K562 (cell line): ENCODE measurements around the gene CFDP1. TPM values are rescaled to one million over a fixed set of nuclear protein-coding genes. Genes with fewer than 3 reads are reported as not detected.

Experiments
- ATAC-seq: fragments of 200-7000 bp; cut with Tn5 transposase; 3 replicates; pipeline ENCODE4 v1.9.1; 2020; ENCODE audit warnings: moderate library complexity
- BruUV-seq: library from RNA; stranded (reverse); fragments of 400-500 nt; replicated peaks from 2 replicates; lab custom pipeline; 2021; lab: Mats Ljungman, UMichigan
- CTCF ChIA-PET: fragments of 300-600 bp; formaldehyde crosslinking; extraction: SDS; loops from one replicate; lab custom pipeline; 2021; ENCODE audit warnings: low intra/inter-chr PET ratio; lab: Yijun Ruan, JAX
- POLR2A ChIA-PET: fragments of 300-600, 350-650 bp; sonication (Branson Sonifier 250); formaldehyde crosslinking; extraction: SDS; loops from one replicate; lab custom pipeline; 2021; ENCODE audit warnings: antibody characterized with exemption, inconsistent platforms; lab: Yijun Ruan, JAX
- DNase-seq, 4 experiments: peaks; one replicate each; pipeline versions ENCODE4 v3.0.0 to v3.0.0-alpha.2; 2011 to 2018; ENCODE audit warnings: low spot score in 3 of 4, mixed read lengths in 3 of 4; ENCODE audit errors: extremely low read depth in 1 of 4
- FAIRE-seq: peaks from 2 replicates; lab custom pipeline; 2011; peaks lifted over from hg19 to GRCh38; lab: Jason Lieb, UNC
- H2AFZ ChIP-seq: 2 replicates; pipeline ENCODE4 v1.6.0; 2011; ENCODE audit warnings: low read depth, low read length, control low read depth, inconsistent platforms
- H3K27ac ChIP-seq: fragments of 200-600 bp; 3 replicates; pipeline ENCODE4 v1.8.0; 2011; ENCODE audit warnings: low read depth, mild to moderate bottlenecking, control low read depth, inconsistent platforms, low read length, moderate library complexity, mixed read lengths; ENCODE audit errors: extremely low read depth
- H3K27me3 ChIP-seq, 2 experiments: fragments of 300-600 bp in 1 of 2; 2 replicates in 1 of 2; 3 replicates in 1 of 2; pipeline versions ENCODE4 v1.6.0 to v1.8.0; 2011; ENCODE audit warnings: inconsistent platforms in 2 of 2, low read length in 2 of 2, mild to moderate bottlenecking in 1 of 2, mixed read lengths in 1 of 2, moderate library complexity in 1 of 2; ENCODE audit not compliant: control insufficient read depth in 2 of 2, insufficient read depth in 2 of 2
- H3K36me3 ChIP-seq: fragments of 300-600 bp; 3 replicates; pipeline ENCODE4 v1.8.0; 2011; ENCODE audit warnings: mild to moderate bottlenecking, low read length, inconsistent platforms; ENCODE audit not compliant: control insufficient read depth, insufficient read depth
- H3K4me1 ChIP-seq, 2 experiments: fragments of 200-600 bp in 1 of 2; replicated peaks in 1 of 2; 2 replicates in 1 of 2; 3 replicates in 1 of 2; pipeline versions ENCODE4 v1.5.1 to v1.8.0; 2011; ENCODE audit warnings: inconsistent platforms in 2 of 2, low read length in 2 of 2, mild to moderate bottlenecking in 1 of 2, mixed read lengths in 1 of 2, moderate library complexity in 1 of 2; ENCODE audit not compliant: control insufficient read depth in 2 of 2, insufficient read depth in 2 of 2
- H3K4me2 ChIP-seq: 2 replicates; pipeline ENCODE4 v1.6.1; 2011; ENCODE audit warnings: low read length, control low read depth, inconsistent platforms, mixed read lengths; ENCODE audit not compliant: insufficient read depth
- H3K4me3 ChIP-seq: fragments of 200-600 bp; sonication (generic), shearing (Covaris generic); 2 replicates; pipeline ENCODE4 v1.5.1; 2016; ENCODE audit warnings: control low read depth, inconsistent platforms
- H3K79me2 ChIP-seq: fragments of 200-600 bp; 3 replicates; pipeline ENCODE4 v1.8.0; 2011; ENCODE audit warnings: low read length, inconsistent platforms; ENCODE audit not compliant: control insufficient read depth, insufficient read depth
- H3K9ac ChIP-seq, 2 experiments: 2 replicates each; pipeline versions ENCODE4 v1.6.0 to v1.6.1; 2011; ENCODE audit warnings: low read depth in 2 of 2, low read length in 2 of 2, control low read depth in 1 of 2, inconsistent platforms in 1 of 2, mild to moderate bottlenecking in 1 of 2, mixed read lengths in 1 of 2; ENCODE audit not compliant: insufficient read depth in 1 of 2
- H3K9me1 ChIP-seq: one replicate; pipeline ENCODE4 v1.6.0; 2011; ENCODE audit warnings: inconsistent platforms, mild to moderate bottlenecking, low read length, moderate library complexity; ENCODE audit not compliant: control insufficient read depth, insufficient read depth
- H3K9me3 ChIP-seq: replicated peaks from 2 replicates; pipeline ENCODE4 v1.5.1; 2011; ENCODE audit warnings: low read depth, low read length, inconsistent platforms; ENCODE audit not compliant: control insufficient read depth, insufficient read depth
- H4K20me1 ChIP-seq: replicated peaks from 2 replicates; pipeline ENCODE4 v1.6.1; 2011; ENCODE audit warnings: low read length, inconsistent platforms, mixed read lengths; ENCODE audit not compliant: control insufficient read depth, insufficient read depth
- ARID4B ChIP-seq: sonication (generic); formaldehyde crosslinking; IDR thresholded peaks from 2 replicates; pipeline ENCODE4 v1.8.0; 2022; ENCODE audit warnings: mild to moderate bottlenecking, missing genetic modification reagents
- FOXP4 ChIP-seq: sonication (generic); formaldehyde crosslinking; IDR thresholded peaks from 2 replicates; pipeline ENCODE4 v1.8.0; 2022; ENCODE audit warnings: mild to moderate bottlenecking, missing genetic modification reagents, borderline replicate concordance
- HCFC1 ChIP-seq: IDR thresholded peaks from 2 replicates; pipeline ENCODE4 v1.6.1; 2012; ENCODE audit warnings: low read depth, low read length, improper control_type of control experiment
- HDAC6 ChIP-seq: IDR thresholded peaks from 2 replicates; pipeline ENCODE4 v1.6.1; 2012; ENCODE audit warnings: low read depth, mild to moderate bottlenecking, control low read depth, inconsistent platforms, low read length, moderate library complexity
- HOXB6 ChIP-seq: fragments of 250-450 bp; sonication (Bioruptor Pico); IDR thresholded peaks from 2 replicates; pipeline ENCODE4 v1.5.1; 2022; ENCODE audit warnings: mild to moderate bottlenecking, borderline replicate concordance
- KHSRP ChIP-seq: fragments of 450-650 bp; IDR thresholded peaks from 2 replicates; pipeline ENCODE4 v1.6.1; 2017
- RBM25 ChIP-seq: fragments of 200-400 bp; formaldehyde crosslinking; IDR thresholded peaks from 2 replicates; pipeline ENCODE4 v1.6.1; 2018; ENCODE audit warnings: low read length, low read depth, moderate library complexity; ENCODE audit not compliant: severe bottlenecking
- ZFPM2 ChIP-seq: fragments of 250-450 bp; sonication (Bioruptor Pico); IDR thresholded peaks from 2 replicates; pipeline ENCODE4 v1.5.1; 2022; ENCODE audit warnings: mild to moderate bottlenecking
- ZNF668 ChIP-seq: fragments of 250-450 bp; sonication (Bioruptor Pico); IDR thresholded peaks from 2 replicates; pipeline ENCODE4 v1.8.0; 2022; ENCODE audit warnings: mild to moderate bottlenecking, inconsistent platforms
- WGBS: fragments of 100-300 bp; shearing (Covaris generic); methylation state at CpG from one replicate; pipeline ENCODE4 v1.1.6; 2016; ENCODE audit warnings: low coverage, mixed read lengths; ENCODE audit not compliant: insufficient coverage; ENCODE audit errors: missing lambda C conversion rate; 5-methylcytosine and 5-hydroxymethylcytosine counted together
- in situ Hi-C: fragments of 300-500 bp; cut with MboI; formaldehyde crosslinking; loops from 4 replicates; pipeline ENCODE4 v1.15.0; 2018; ENCODE audit warnings: inconsistent platforms, mixed read lengths
- intact Hi-C: fragments of 100-400 bp; cut with micrococcal nuclease; formaldehyde crosslinking; loops from 2 replicates; pipeline ENCODE4 v1.14.2; 2022
- polyA plus RNA-seq, 8 experiments: library from polyadenylated mRNA; depleted of rRNA in 4 of 8; stranded (reverse) in 5 of 8; unstranded in 3 of 8; fragments of >200 nt; fragmentation: Nextera tagmentation in 2 of 8; fragmentation: Illumina TruSeq in 1 of 8; extraction: Ambion mirVana in 2 of 8; extraction: Trizol in 1 of 8; gene quantifications; 2 replicates each; pipeline versions ENCODE4 v1.2.1 to v1.2.3, GENCODE V29; 2011 to 2014; ENCODE audit warnings: inconsistent platforms in 1 of 8, missing spikeins in 1 of 8
- total RNA-seq, 7 experiments: library from RNA; depleted of rRNA in 6 of 7; stranded (reverse); fragments of >200 nt in 6 of 7; fragmentation: Illumina TruSeq in 2 of 7; extraction: Trizol in 2 of 7; gene quantifications; 2 replicates each; pipeline versions ENCODE4 v1.2.1 to v1.2.3, GENCODE V29; 2011 to 2021; ENCODE audit warnings: low replicate concordance in 1 of 7

The CFDP1 gene
- total and polyA plus RNA-seq, 9 of the 15 experiments (the other 6 are each of a cell fraction or from before 2014, with no cell fraction given): 31.5 to 78.4 (median 61.7) TPM

GRCh38 chr16:75261590-75262078 is 171.7 kb downstream of the CFDP1 start:
- Histone ChIP-seq H3K27me3 (no peaks in the 10 kb centered on the region), H3K79me2 (peaks cover 6% of the 10 kb centered on the region; the same call in 1 of the 3 replicates), H3K4me3 (no peak overlapping the region), H3K9me3 (no peaks in the 10 kb centered on the region), H3K4me1 (peaks cover 4 to 61% of the 10 kb centered on the region in 2 experiments; a peak in 3 of 5 replicates), H3K9ac (peak overlapping the region in 1 of 2 experiments; percentile 68; a peak in 2 of 4 replicates), H3K36me3 (no peaks in the 10 kb centered on the region), H3K9me1 (no peaks in the 10 kb centered on the region), H2AFZ (no peak overlapping the region), H4K20me1 (peaks cover 6% of the 10 kb centered on the region; the same call in 1 of the 2 replicates), H3K4me2 (no peak overlapping the region), H3K27ac (no peak overlapping the region)
- no peak for ATAC-seq
- 89% methylated on average over 3 of the region's 3 CpGs for WGBS
- DNase-seq: no peak
- TF ChIP-seq HOXB6 (CRISPR knock-in tag) (no peak), KHSRP (no peak), HCFC1 (no peak), ZFPM2 (no peak), ZNF668 (CRISPR knock-in tag) (no peak), ARID4B (CRISPR knock-in tag) (no peak), RBM25 (no peak), FOXP4 (CRISPR knock-in tag) (no peak), HDAC6 (no peak)
- no TSS peak for BruUV-seq
- CTCF ChIA-PET: no interaction called here
- intact Hi-C loops (no loop called here), in situ Hi-C loops (no loop called here)
- no peak for FAIRE-seq
- POLR2A ChIA-PET: interaction anchor here (0.9 to 1.0 kb wide), 3 partner anchors 8 to 386 kb away, joined by 3 to 4 read pairs (median 3); partner anchors contain the start of gene TERF2IP
